ENCODE results near the gene LRTM1.

- TF ChIP-seq CTCF (IDR thresholded peaks at IDR 0.05; ENCODE audit: borderline replicate concordance, extremely low read depth, low read length, poor library complexity, severe bottlenecking) (no peak), EZH2 (IDR thresholded peaks at IDR 0.05; ENCODE audit: borderline replicate concordance, low read depth, low read length, severe bottlenecking) (no peak)
Measured at GRCh38 chr3:54932606-54933005, 4.7 kb upstream of the LRTM1 start.
